ENCODE measurements around the gene CRB1.
"Not testable (repeated sequence)": the region's sequence is repeated elsewhere in the genome, so short reads cannot be mapped to it uniquely, and the experiment has no call there.

Gene CRB1

DNA sequence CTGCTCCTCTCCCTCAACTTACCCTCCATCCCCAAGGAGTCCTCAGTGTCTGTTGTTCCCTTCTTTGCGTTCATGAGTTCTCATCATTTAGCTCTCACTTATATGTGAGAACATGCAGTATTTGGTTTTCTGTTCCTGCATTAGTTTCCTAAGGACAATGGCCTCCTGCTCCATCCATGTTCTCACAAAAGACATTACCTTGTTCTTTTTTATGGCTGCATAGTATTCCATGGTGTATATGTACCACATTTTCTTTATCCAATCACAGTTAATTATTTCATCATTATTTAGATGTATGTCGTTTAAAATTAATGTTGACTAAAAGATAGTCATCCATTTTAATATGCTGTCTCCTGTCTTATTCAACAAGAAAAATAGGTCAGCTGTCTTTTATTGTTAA is 134.1 kb downstream of the CRB1 start:
- DNase-seq (ENCODE audit: low spot score): no peak

DNA sequence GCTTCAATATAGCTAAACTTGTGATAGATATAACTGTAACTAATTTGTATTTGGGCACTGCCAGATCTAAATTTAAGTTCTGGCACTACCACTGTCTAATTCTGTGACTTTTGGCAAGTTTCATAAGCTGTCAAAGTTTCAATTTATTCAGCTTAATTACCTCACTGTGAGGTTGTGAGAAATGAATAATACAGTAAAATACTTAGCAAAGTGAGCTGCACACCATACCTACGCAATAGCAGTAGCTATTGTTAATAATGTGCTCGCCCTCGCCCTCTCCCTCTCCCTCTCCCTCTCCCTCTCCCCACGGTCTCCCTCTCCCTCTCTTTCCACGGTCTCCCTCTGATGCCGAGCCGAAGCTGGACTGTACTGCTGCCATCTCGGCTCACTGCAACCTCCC is 136.7 kb downstream of the CRB1 start:
- DNase-seq (ENCODE audit: low spot score): not testable (repeated sequence)

DNA sequence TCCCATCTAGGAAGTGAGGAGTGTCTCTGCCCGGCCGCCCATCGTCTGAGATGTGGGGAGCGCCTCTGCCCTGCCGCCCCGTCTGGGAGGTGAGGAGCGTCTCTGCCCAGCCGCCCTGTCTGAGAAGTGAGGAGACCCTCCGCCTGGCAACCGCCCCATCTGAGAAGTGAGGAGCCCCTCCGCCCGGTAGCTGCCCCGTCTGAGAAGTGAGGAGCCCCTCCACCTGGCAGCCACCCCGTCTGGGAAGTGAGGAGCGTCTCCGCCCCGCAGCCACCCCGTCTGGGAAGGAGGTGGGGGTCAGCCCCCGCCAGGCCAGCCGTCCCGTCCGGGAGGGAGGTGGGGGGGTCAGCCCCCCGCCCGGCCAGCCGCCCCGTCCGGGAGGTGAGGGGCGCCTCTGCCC is 137.6 kb downstream of the CRB1 start:
- not testable (repeated sequence) for DNase-seq (ENCODE audit: low spot score)

DNA sequence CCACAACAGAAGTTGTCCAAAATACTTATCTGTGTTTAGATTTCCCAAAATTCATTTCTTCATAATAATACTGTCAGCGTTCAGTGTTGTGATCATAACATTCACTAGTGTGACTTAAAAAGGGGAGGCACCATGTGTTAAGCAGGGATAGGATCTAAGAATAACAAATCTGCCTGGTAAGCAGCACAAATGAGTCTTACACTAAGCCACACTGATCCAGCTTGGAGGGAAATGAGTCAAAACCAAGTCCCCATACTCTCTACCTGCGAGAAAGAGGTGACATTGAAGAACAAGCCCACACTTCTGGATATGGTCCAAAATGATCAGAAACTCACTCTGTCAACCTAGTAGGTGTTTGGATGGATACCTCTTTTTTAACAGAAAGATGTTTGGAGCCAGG is 145.5 kb downstream of the CRB1 start:
- no peak for DNase-seq (ENCODE audit: low spot score)

DNA sequence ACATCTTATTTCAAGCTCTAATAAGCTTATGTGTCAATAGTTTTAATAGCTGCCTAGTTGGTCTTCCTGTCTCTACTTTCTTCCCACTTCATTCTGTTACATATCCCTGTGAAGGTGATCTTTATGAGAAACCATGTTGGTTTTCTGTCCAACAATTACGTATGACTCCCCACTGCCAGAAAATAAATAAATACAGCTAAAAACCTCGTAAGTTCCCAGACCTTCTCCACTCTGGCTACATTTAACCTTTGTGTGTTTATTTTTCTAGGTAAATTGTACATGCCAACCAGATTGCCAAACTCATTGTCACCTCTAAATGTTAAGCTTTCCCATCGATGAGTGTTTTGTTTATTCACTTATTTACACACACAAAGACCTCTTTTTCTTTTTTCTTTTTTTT is 147.2 kb downstream of the CRB1 start:
- DNase-seq (ENCODE audit: low spot score): no peak

DNA sequence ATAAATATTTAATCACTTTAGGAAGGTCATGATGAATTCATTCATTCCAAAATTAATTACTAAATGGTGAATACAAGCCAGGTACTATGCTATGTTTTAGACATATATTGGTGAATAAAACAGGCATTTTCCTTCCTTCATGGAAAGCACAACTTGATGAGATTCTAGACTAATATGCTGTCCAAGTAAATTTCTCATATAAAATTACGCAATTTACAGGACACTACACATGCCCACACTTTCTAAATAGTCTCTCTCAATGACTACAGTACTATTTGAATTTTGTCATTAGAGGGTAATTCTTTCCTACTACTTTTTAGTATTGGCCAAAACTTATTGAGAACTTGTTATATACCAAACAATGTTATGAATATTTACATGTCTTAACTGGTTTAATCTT is 150.6 kb downstream of the CRB1 start:
- no peak for DNase-seq (ENCODE audit: low spot score)

DNA sequence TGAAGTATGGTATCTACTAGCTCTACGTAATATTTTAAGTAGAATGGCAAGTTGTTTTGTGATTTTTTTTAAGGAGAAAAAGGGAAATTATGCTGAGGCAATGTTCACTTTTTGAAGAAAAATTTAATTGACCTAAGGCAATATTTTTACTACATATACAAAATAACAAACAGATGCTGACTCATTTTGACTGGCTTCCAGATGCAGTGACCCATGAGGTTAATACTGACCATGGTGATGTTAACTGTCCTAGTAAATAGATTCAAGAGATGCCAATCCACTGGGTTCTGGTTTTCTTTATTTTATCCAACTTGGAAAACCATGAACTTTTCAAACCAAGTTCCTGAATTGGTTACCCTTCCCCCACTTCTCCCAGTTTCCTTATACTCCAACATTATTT is 154.9 kb downstream of the CRB1 start:
- DNase-seq (ENCODE audit: low spot score): no peak

DNA sequence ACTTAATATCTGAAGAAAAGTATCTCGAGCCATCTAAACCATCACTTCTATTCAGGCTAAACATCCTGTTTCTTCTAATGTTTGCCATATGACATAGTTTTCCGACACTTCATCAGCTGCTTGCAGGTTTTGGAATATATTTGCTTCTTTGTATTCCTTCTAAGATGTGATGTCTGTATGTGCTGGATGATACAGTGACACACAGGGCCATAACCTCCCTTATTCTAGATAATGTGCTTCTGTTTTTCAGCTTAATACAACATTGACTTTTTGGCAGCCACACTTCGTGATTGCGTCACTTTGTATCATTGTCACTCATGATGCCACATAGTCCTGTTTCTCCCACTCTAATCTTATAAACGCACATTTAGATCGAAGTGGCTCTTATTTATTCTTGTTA is 156.3 kb downstream of the CRB1 start:
- DNase-seq (ENCODE audit: low spot score): no peak

DNA sequence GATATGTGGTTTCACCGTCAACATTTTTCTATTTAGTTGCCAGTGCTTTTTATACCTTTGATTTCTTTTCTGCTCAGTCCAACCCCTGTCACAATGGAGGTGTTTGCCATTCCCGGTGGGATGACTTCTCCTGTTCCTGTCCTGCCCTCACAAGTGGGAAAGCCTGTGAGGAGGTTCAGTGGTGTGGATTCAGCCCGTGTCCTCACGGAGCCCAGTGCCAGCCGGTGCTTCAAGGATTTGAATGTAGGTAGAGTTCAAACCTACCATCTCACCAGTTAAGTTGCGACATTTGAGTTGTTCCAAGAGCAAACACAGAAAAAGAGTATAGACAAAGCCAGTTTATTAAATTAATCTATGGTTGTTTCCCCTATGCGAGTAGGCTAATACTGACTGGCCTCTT is 161.3 kb downstream of the CRB1 start:
- DNase-seq (ENCODE audit: low spot score): no peak

DNA sequence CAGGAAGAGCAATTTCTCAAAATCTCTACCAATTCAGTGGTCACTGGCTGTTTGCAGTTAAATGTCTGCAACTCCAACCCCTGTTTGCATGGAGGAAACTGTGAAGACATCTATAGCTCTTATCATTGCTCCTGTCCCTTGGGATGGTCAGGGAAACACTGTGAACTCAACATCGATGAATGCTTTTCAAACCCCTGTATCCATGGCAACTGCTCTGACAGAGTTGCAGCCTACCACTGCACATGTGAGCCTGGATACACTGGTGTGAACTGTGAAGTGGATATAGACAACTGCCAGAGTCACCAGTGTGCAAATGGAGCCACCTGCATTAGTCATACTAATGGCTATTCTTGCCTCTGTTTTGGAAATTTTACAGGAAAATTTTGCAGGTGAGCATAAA is 167.2 kb downstream of the CRB1 start:
- no peak for DNase-seq (ENCODE audit: low spot score)

DNA sequence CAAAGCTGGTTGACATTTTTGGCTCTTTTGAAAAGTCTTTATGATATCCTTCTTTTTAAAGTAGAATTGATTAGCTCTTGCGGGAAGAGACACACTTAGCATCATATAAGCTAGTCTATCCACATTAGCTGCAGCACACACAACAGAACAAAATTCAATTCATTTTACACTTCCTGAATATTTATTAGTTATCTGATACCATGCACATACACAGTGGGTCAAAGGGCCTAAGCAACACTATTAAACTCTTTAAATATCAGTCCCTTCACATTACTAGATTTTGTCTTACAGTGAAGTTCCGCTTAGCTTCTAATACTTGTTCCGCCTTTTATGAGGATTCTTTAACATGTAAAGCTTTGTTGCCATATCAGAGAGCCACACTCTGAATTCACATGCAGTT is 169.5 kb downstream of the CRB1 start:
- no peak for DNase-seq (ENCODE audit: low spot score)

DNA sequence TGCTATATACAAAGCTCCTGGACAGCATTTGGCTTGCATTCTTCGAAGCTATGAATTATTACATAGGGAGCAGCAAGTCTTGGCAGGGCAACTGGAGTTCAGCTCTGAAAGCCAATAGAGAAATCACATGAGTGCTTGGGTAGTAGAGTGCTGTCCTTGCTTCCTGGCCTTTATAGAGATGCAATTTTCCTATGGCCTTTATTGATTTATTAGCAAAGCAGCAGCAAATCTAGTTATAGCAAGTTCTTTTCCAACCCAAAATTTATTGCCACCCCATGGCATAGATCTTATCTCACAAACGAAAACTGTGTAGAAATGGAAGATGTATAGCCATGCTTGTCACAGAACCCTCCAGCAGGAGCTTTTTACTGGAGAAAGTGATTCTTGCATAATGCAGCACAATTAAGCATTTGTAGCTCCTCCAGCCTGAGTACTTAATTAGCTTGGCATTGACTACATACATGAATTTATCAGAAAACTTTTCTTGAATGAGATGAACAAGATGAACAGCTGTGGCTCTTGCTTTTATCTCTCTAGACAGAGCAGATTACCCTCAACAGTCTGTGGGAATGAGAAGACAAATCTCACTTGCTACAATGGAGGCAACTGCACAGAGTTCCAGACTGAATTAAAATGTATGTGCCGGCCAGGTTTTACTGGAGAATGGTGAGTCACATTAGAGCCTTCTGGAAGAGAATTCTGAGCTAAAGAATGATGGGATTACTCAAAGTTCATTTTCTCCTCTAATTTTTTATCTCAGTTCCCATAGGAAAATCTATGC is 170.1 kb downstream of the CRB1 start:
- no peak for DNase-seq (ENCODE audit: low spot score)

DNA sequence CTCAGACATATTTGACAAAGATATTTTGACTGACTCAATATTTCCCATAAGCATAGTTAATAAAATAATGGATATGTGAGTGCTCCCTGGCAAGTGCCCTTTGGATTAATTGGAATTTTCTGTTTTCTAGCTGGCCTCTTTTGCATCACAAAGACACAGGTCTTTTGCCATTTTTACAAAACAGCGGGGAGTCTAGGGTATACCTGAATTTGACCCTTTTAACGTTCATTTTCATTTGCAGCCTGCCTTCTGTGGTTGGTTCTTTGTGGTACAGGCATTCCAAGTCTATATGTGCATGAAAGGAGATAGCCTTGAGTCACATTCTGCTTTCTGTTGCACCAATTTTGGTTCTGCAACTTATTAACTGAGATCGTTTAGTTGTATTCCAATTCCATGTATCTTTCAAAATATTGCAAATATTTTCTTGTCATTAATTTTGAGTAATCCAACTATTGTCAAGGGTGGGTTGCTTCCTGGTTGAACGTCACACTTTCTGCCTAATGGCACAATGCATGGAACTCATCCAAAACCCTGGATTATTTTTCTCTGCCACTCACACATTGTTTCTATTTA is 171.7 kb downstream of the CRB1 start:
- no peak for DNase-seq (ENCODE audit: low spot score)

DNA sequence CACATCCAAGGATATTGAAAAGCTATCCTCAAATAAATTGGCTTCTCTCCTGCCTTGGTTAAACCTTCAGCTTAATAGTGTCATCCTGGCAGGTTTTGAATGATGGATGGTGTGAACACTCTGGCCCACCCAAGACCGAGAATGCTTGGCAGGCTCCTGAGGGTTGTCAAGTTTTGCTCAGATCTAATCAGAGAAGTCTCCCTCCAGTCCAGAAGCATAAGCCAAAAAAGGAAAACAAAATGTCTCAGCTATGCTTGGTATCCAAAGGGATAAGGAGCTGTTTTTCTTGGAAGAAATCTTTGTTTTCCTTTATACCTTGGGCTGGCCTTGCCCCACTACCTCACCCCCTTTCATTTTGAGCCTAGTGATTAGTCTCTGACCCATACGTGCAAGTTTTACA is 172.7 kb downstream of the CRB1 start:
- DNase-seq (ENCODE audit: low spot score): no peak

DNA sequence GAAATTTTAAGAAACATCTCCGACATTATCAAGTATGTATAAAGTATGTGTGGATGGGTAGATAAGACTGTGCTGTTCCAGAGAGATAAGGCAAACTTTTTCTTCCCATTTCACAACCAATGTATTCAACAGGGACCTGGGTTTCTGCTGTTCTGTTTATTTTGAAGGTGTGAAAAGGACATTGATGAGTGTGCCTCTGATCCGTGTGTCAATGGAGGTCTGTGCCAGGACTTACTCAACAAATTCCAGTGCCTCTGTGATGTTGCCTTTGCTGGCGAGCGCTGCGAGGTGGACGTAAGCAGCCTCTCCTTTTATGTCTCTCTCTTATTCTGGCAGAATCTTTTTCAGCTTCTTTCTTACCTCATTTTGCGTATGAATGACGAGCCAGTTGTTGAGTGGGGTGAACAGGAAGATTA is 174.0 kb downstream of the CRB1 start:
- DNase-seq (ENCODE audit: low spot score): peak; percentile 46

DNA sequence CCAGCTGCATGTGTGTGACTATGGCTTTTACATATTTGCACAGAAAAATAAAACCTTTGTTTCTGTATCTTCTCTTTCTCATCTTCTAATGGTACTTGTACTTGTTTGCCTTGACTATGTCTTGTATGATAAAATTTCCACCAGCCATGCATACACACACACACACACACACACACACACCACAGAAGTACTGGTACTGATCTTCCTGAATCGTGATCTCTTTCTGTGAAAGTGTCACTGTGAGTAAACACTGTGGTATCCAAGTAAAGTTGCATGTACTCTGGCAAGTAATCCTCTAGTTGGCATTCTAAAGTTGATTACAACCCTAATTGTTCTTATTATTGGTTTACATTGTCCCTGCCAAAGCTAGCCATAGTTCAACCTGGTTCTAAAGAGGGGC is 176.7 kb downstream of the CRB1 start:
- no peak for DNase-seq (ENCODE audit: low spot score)

DNA sequence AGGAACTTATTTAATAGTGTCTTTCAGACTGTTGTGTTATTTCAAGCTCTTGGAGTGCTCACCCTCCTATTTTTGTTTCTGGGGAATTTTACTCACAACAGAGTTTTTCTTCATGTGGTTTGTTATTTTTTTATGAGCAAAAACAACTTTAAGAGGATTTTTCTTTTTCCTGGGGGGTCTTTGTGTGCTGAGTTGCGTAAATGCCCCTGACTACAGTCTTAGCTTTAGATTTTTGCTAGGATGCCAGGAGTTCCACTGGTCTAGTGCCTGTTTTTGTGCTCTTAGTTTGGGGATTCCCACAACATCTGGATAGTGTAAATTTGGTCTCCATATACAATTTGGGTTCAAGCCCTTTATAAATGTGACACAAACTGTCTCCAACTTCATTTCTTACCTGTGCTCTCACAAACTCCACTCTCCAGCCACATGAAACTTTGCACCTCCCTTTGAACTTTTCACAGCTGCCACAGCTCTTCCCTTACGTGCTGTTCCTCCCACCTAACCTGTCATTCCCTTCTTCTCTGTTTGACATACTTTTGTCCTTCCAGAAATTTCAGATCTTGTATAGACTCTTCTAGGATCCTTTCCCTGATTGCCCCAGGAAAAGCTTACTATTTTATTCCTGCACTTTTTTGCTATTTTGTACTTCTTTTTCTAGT is 180.2 kb downstream of the CRB1 start:
- DNase-seq (ENCODE audit: low spot score): no peak

DNA sequence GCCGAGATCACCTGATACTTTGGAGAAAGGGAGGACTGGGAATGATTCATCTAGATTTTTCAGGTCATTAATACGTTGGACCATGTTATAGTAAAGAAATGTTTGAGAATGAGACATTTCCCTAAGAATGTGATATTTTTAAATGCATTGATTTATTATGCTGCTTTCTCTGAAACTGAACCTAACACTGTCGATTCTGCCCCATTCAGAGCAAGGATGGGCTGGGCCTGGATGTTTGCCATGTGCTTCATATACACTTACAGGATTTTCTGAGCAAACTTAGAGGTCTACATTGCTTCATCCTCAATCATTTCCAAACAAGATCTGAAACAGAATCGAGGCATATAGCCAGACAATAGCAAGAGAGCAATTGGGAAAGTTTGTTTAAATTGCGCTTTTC is 183.3 kb downstream of the CRB1 start:
- no peak for DNase-seq (ENCODE audit: low spot score)

DNA sequence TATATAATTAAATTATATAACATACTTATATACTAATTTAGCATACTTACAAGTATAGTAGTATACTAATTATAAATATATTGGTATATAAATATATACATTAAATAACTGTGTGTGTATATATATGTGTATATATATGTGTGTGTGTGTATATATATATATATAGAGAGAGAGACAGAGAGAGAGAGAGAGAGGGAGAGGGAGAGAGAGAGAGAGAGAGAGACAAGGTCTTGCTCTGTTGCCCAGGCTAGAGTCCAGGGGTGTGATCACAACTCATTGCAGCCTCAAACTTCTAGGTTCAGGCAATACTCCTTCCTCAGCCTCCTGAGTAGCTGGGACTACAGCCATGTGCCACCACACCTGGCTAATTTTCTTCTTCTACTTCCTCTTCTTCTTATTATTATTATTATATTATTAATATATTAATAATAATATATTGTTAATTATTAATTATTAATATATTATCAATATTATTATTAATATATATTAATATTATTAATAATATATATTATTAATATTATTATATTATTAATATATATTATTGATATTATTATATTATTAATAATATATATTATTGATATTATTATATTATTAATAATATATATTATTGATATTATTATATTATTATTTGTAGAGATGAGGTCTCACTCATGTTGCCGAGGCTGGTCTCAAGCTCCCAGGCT is 185.5 kb downstream of the CRB1 start:
- DNase-seq (ENCODE audit: low spot score): no peak

DNA sequence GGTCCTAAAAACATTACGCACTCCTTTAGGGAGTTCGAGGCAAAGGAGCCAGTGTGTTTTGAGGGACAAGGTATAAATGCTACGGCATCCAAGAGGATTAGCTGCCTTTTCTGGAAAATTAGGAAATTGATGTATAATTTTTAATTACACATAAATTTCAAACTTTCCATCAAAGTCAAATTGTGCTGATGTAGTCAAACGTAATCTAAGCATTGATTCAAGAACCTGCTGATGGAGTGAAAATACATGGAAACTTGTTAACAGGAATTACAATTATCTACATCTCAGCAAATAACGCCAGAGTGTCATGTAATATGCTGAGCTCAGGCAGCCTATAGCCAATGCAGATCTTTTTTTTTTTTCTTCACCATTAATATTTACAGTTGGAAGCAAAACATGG is 194.5 kb downstream of the CRB1 start:
- no peak for DNase-seq (ENCODE audit: low spot score)

DNA sequence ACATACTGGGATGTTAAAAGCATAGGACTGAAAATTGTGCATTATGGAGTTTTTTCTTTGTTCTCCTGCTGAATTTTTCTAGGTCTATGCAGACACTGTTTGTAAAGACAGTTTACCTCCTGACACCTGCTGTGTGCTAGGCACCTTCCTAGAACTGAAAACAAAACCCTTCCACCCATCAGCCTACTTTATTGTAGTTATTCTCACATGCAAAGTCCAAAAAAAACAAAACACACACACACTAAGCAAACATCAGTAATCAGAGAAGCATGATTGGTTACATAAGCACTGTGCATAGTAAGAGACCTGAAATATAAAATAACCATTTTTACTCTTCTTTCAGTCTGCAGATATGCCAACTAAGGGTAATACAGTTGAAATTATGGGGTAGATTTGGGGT is 195.1 kb downstream of the CRB1 start:
- no peak for DNase-seq (ENCODE audit: low spot score)

DNA sequence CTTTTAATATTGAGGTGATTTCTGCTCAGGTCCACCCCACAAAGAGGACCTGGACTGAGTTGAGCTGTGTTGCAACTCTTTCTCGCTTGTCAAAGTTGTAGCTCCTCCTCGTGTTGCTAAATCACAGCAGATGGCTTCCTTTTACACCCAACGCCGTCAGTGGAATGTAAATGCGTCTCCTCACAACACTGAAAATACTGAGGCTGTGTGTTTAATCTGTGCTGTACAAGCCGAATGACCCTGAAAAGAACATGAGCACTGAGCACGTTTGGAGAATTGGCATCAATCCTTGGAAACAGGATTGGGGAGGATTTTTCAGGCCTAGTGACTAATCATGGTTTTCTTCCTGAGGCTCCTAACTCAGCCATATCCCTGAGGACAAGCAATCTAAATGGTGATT is 196.0 kb downstream of the CRB1 start:
- no peak for DNase-seq (ENCODE audit: low spot score)
